Mucosa of descending colon (tissue), 3 donors: ENCODE results near the gene PRAMEF33. TPM values are rescaled to one million over a fixed set of nuclear protein-coding genes. Genes with fewer than 3 reads are reported as not detected.
"Not testable (repeated sequence)": the region's sequence is repeated elsewhere in the genome, so short reads cannot be mapped to it uniquely, and the experiment has no call there.

ENCODE experiments used
- ATAC-seq: fragments of 200-7000 bp; cut with Tn5 transposase; one replicate; pipeline ENCODE4 v1.9.1; 2020; ENCODE audit warnings: mild to moderate bottlenecking, moderate library complexity
- DNase-seq, 3 donors: peaks; one replicate each; pipeline ENCODE4 v3.0.0-alpha.2; 2020
- H3K36me3 ChIP-seq: fragments of 200-600 bp; one replicate; pipeline ENCODE4 v1.8.0; 2021; ENCODE audit warnings: low read depth, mild to moderate bottlenecking
- H3K4me1 ChIP-seq: fragments of 200-600 bp; one replicate; pipeline ENCODE4 v1.8.0; 2021; ENCODE audit warnings: low read depth, mild to moderate bottlenecking
- H3K4me3 ChIP-seq: fragments of 200-600 bp; one replicate; pipeline ENCODE4 v1.8.0; 2021; ENCODE audit warnings: mild to moderate bottlenecking
- H3K9me3 ChIP-seq: fragments of 200-600 bp; one replicate; pipeline ENCODE4 v1.8.0; 2021; ENCODE audit warnings: mild to moderate bottlenecking
- intact Hi-C, 2 donors: fragments of 100-400 bp; cut with DNase I in 1 of 2; cut with micrococcal nuclease in 1 of 2; formaldehyde crosslinking; loops; one replicate each; pipeline versions ENCODE4 v1.11.0 to v1.11.1; 2022; cut with DNase I, micrococcal nuclease
- long read RNA-seq, 2 donors: library from polyadenylated mRNA; unstranded; transcript quantifications; one replicate each; pipeline ENCODE4 v2.0.0, GENCODE V29; 2019 to 2021
- total RNA-seq, 3 donors: library from RNA; stranded (reverse); fragmentation: NEBNext Ultra II Directional in 2 of 3; extraction: Animal tissue kit (Norgen Biotek cat#: 25700) in 2 of 3; gene quantifications; one replicate each; pipeline versions ENCODE4 v1.2.1 to v1.2.4, GENCODE V29; 2021 to 2023
- donor health status: DM: no; HTN: no; CAD: no; lungs with moderate emphysema.
- donor health status: DM: no; HTN: no; CAD: no.
- donor health status: DM: no; HTN: yes; CAD: no.

The PRAMEF33 gene
- not detected for total RNA-seq
- long read RNA-seq, donor 1, result 0 reads
- long read RNA-seq, donor 2, result 0 reads

GRCh38 chr1:13303239-13303638 is at the start of gene PRAMEF33:
Gene PRAMEF33, plus strand, starts transcription at chr1:13303539. Its CDS starts 2,416 bp downstream, at chr1:13305955.
- H3K4me1 ChIP-seq, ATAC-seq, H3K36me3 ChIP-seq, DNase-seq, intact Hi-C loops, H3K9me3 ChIP-seq, H3K4me3 ChIP-seq: not testable (repeated sequence)

- ATAC-seq, H3K4me1 ChIP-seq, DNase-seq, intact Hi-C loops, H3K9me3 ChIP-seq, H3K36me3 ChIP-seq, H3K4me3 ChIP-seq: not testable (repeated sequence)
Measured at GRCh38 chr1:13253898-13254297, 49.4 kb upstream of the PRAMEF33 start, which contains the start of gene PRAMEF5. Gene PRAMEF5, plus strand, starts transcription at chr1:13254198. Its CDS starts 5,071 bp downstream, at chr1:13259269.

DNA sequence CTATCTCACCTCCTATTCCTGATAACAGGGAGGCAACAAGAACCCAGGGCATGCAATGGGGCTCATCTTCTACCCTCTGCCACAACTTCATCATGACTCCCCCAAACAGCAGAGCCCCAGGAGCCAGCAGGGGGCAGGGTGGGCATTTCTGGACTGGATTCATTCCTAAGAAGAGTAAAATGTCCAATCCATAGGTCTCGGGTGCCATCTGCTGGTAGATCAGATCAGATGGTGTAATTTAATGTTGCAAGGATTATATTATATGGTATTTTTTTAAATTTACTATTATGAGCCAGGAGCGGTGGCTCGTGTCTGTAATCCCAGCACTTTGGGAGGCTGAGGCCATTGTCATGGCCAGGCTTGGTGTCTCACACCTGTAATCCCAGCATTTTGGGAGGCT is 38.2 kb upstream of the PRAMEF33 start:
- intact Hi-C loops, result not testable (repeated sequence)

GRCh38 chr1:13277016-13277415 is 26.3 kb upstream of the PRAMEF33 start:
- H3K4me3 ChIP-seq, H3K4me1 ChIP-seq, DNase-seq, intact Hi-C loops, H3K36me3 ChIP-seq, H3K9me3 ChIP-seq: not testable (repeated sequence)
- ATAC-seq, result peak; percentile 43

More for the DNA sequence above, 38.2 kb upstream of the PRAMEF33 start:
- H3K9me3 ChIP-seq, H3K4me3 ChIP-seq, ATAC-seq, H3K4me1 ChIP-seq, H3K36me3 ChIP-seq, DNase-seq: not testable (repeated sequence)

GRCh38 chr1:13279617-13280016 is 23.7 kb upstream of the PRAMEF33 start:
- H3K4me3 ChIP-seq, ATAC-seq: not testable (repeated sequence)

GRCh38 chr1:13285037-13285436 is 18.3 kb upstream of the PRAMEF33 start, which contains the start of gene PRAMEF8:
Gene PRAMEF8, minus strand, starts transcription at chr1:13285137. Its CDS starts 1,046 bp downstream, at chr1:13284091.
- H3K4me3 ChIP-seq, ATAC-seq, H3K36me3 ChIP-seq, intact Hi-C loops, H3K4me1 ChIP-seq, DNase-seq, H3K9me3 ChIP-seq: not testable (repeated sequence)

More at GRCh38 chr1:13279617-13280016, 23.7 kb upstream of the PRAMEF33 start:
- H3K9me3 ChIP-seq, H3K36me3 ChIP-seq, intact Hi-C loops, H3K4me1 ChIP-seq, DNase-seq: not testable (repeated sequence)

DNA sequence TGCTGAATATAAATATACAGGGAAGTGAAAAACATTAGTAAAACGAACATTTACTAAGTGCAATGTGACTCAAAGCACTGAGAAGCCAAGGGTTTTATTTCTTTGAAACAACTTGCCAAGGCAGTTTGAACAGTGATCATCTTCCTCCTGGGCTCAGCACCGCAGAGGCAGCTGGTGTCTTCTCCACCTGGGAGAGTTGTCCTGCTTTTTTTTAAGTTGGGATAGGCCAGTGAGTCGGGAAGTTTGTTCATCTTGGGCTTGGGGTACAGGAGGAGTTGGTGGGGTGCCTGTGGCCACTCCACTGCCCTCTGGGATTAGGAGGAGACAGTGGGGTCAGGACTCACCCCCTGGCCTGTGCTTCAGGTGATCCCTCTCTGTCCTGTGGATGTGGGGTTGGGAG is 14.3 kb upstream of the PRAMEF33 start:
- H3K4me3 ChIP-seq, H3K9me3 ChIP-seq, ATAC-seq, H3K4me1 ChIP-seq, intact Hi-C loops, DNase-seq, H3K36me3 ChIP-seq: not testable (repeated sequence)

GRCh38 chr1:13297216-13297931 is 6.0 kb upstream of the PRAMEF33 start:
- intact Hi-C loops, result not testable (repeated sequence)

GRCh38 chr1:13298699-13299098 is 4.6 kb upstream of the PRAMEF33 start:
- H3K36me3 ChIP-seq, DNase-seq, H3K4me3 ChIP-seq, H3K4me1 ChIP-seq, H3K9me3 ChIP-seq, ATAC-seq, intact Hi-C loops: not testable (repeated sequence)

More at GRCh38 chr1:13297216-13297931, 6.0 kb upstream of the PRAMEF33 start:
- not testable (repeated sequence) for DNase-seq, H3K36me3 ChIP-seq, H3K4me1 ChIP-seq, H3K4me3 ChIP-seq, H3K9me3 ChIP-seq, ATAC-seq

- DNase-seq, H3K36me3 ChIP-seq, ATAC-seq, intact Hi-C loops, H3K9me3 ChIP-seq, H3K4me3 ChIP-seq, H3K4me1 ChIP-seq: not testable (repeated sequence)
Measured at GRCh38 chr1:13302197-13302596, 1.1 kb upstream of the PRAMEF33 start.

DNA sequence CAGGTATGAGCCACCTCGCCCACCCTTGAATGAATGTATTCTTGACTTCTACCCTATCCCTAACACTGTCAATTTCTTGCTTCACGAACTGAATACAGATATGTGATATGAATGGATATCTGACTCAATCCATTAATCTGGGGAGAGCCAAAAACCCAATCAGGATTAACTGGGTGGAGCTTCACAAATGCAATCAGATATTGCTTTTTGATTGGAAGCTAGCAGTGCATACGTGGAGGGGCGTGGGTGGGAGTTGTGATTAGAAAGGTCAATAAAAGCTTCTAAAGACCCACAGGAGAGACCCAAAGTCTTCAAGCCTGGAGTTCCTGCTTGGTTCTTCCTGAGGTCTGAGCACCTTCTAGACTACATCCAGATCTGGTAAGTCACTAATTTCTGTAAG is 11.9 kb downstream of the PRAMEF33 start, which contains the start of gene PRAMEF15:
TSS of gene PRAMEF15 (plus strand) at position 301 of the 400 bp plus-strand sequence. CDS start 2,827 bp downstream, outside the sequence.
- DNase-seq, H3K4me3 ChIP-seq, intact Hi-C loops, ATAC-seq, H3K9me3 ChIP-seq, H3K36me3 ChIP-seq, H3K4me1 ChIP-seq: not testable (repeated sequence)

DNA sequence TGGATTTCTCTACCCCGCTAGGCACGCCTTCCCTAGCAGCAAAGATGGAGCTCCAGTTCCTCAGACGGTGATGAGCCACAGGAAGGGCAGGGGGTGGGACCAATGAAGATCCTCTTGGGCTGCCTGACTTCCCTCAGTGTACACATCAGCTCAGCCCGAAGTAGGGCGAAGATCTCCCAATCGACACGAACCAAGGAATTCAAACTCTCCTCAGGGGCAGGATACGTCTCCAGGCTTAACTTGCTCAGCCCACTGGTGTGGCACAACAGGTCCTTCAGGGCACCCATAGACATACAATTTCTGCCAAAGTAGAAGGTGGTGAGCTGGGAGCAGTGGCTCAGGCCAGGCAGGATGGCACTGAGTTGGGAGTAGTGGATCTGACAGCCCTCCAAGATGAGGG is 39.2 kb downstream of the PRAMEF33 start:
- ATAC-seq, result not testable (repeated sequence)

GRCh38 chr1:13347034-13347433 is 43.7 kb downstream of the PRAMEF33 start, which contains the start of gene PRAMEF14:
Gene PRAMEF14, minus strand, starts transcription at chr1:13347134. Its CDS starts 1,820 bp downstream, at chr1:13345314.
- intact Hi-C loops, H3K9me3 ChIP-seq, ATAC-seq: not testable (repeated sequence)

More for the DNA sequence above, 39.2 kb downstream of the PRAMEF33 start:
- H3K36me3 ChIP-seq, H3K4me3 ChIP-seq, H3K4me1 ChIP-seq, DNase-seq, intact Hi-C loops, H3K9me3 ChIP-seq: not testable (repeated sequence)

DNA sequence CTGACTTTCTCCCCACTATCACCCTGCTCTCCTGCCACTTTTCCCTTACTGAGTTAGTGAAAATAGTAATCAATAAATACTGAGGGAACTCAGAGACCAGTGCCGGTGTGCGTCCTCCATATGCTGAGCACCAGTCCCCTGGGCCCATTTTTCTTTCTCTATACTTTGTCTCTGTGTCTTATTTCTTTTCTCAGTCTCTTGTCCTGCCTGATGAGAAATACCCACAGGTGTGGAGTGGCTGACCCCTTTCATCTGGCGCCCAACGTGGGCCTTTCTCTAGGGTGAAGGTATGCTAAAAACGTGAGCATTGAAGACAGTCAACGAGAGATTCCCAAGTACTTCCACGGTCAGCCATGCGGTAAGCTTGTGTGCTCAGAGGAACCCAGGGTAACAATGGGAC is 50.1 kb downstream of the PRAMEF33 start:
- H3K36me3 ChIP-seq, H3K9me3 ChIP-seq, H3K4me3 ChIP-seq, H3K4me1 ChIP-seq, DNase-seq, intact Hi-C loops, ATAC-seq: not testable (repeated sequence)

More at GRCh38 chr1:13347034-13347433, 43.7 kb downstream of the PRAMEF33 start, which contains the start of gene PRAMEF14:
- not testable (repeated sequence) for H3K4me1 ChIP-seq, DNase-seq, H3K4me3 ChIP-seq, H3K36me3 ChIP-seq
